ENCODE data around the gene DLG5. TPM values are rescaled to one million over a fixed set of nuclear protein-coding genes. Genes with fewer than 3 reads are reported as not detected.

Gene DLG5
- total and polyA plus RNA-seq, 9 of the 15 experiments (the other 6 are each of a cell fraction or from before 2014, with no cell fraction given): 1.4 to 26.8 (median 11.2) TPM

- TF ChIP-seq ILK (tag; IDR thresholded peaks at IDR 0.05; ENCODE audit: borderline replicate concordance, low read depth) (no peak), EP300 (IDR thresholded peaks at IDR 0.05; ENCODE audit: low read length) (peak; percentile 87), CXXC5 (CRISPR knock-in tag; IDR thresholded peaks at IDR 0.05) (peak; percentile 77; the same call in 1 of the 2 replicates)
These were observed 44.6 kb upstream of the DLG5 start (continued) for GRCh38 chr10:77970869-77971803.

- 6% methylated on average over 4 of the region's 4 CpGs for WGBS (ENCODE audit: insufficient coverage, low coverage, missing lambda C conversion rate)
- TF ChIP-seq EP300 (IDR thresholded peaks at IDR 0.05; ENCODE audit: low read length): peak; percentile 35; the same call in 1 of the 2 replicates
- TF ChIP-seq NFE2 (IDR thresholded peaks at IDR 0.05; ENCODE audit: low read depth): peak; percentile 83
- peak; percentile 28; the same call in 1 of the 2 replicates for TF ChIP-seq JUND (IDR thresholded peaks at IDR 0.05; ENCODE audit: borderline replicate concordance, low read depth, low read length)
- TF ChIP-seq JUND (tag; IDR thresholded peaks at IDR 0.05; ENCODE audit: borderline replicate concordance, low read depth, low read length): peak; percentile 25; the same call in 1 of the 3 replicates
- TF ChIP-seq CHD7 (IDR thresholded peaks at IDR 0.05; ENCODE audit: low read depth, low read length): no peak
These were observed 42.6 kb upstream of the DLG5 start for GRCh38 chr10:77969114-77969513.

More at GRCh38 chr10:77969114-77969513, 42.6 kb upstream of the DLG5 start:
- Histone ChIP-seq H3K9me3 (replicated peaks; ENCODE audit: control insufficient read depth, insufficient read depth, low read depth, low read length) (0 out of 2 replicates have a peak, but pooled peaks cover 2% of the 10 kb centered on the region), H3K27me3 (ENCODE audit: control insufficient read depth in 2 of 2, insufficient read depth in 2 of 2, low read length in 2 of 2) (no peaks in the 10 kb centered on the region), H3K4me2 (ENCODE audit: insufficient read depth, low read length) (peak overlapping the region; percentile 13; the same call in 1 of the 2 replicates), H3K4me3 (no peak overlapping the region), H3K9ac (ENCODE audit: insufficient read depth in 1 of 2, low read depth in 2 of 2, low read length in 2 of 2) (peak overlapping the region in 1 of 2 experiments; percentile 45; a peak in 1 of 4 replicates), H3K27ac (ENCODE audit: extremely low read depth, low read depth, low read length) (peak overlapping the region; percentile 50), H3K9me1 (ENCODE audit: control insufficient read depth, insufficient read depth, low read length) (no peaks in the 10 kb centered on the region), H3K36me3 (ENCODE audit: control insufficient read depth, insufficient read depth, low read length) (peaks cover 10% of the 10 kb centered on the region), H3K4me1 (replicated peaks in 1 of 2; ENCODE audit: control insufficient read depth in 2 of 2, insufficient read depth in 2 of 2, low read length in 2 of 2) (peaks cover 21 to 27% of the 10 kb centered on the region in 2 experiments; a peak in 4 of 5 replicates), H4K20me1 (replicated peaks; ENCODE audit: control insufficient read depth, insufficient read depth, low read length) (no peaks in the 10 kb centered on the region), H3K79me2 (ENCODE audit: control insufficient read depth, insufficient read depth, low read length) (no peaks in the 10 kb centered on the region), H2AFZ (ENCODE audit: low read depth, low read length) (peak overlapping the region; percentile 29)
- DNase-seq (ENCODE audit: extremely low read depth in 1 of 4, low spot score in 3 of 4) (peak in 2 of 4 experiments; percentile 36 to 43), FAIRE-seq (peak; percentile 54), ATAC-seq (peak; percentile 7)
- POLR2A ChIA-PET: interaction anchor here (0.5 to 1.3 kb wide), 4 partner anchors 14 to 132 kb away, joined by 3 to 6 read pairs (median 4); partner anchors contain the start of gene DLG5
- CTCF ChIA-PET (ENCODE audit: low intra/inter-chr PET ratio): interaction anchor here (0.7 to 1.2 kb wide), 2 partner anchors 60 to 123 kb away, joined by 3 to 4 read pairs; no protein-coding TSS in a partner anchor
- intact Hi-C loops (cut with micrococcal nuclease): no loop called here
- in situ Hi-C loops (cut with MboI): no loop called here
- BruUV-seq (replicated peaks): no TSS peak
